Choroid plexus epithelial cell (primary cell): Measurements from ENCODE around the gene DIO3.

Experiments used
- DNase-seq: peaks from one replicate; pipeline ENCODE4 v3.0.0-alpha.2; 2010; ENCODE audit warnings: low read depth
- H3K4me3 ChIP-seq: 2 replicates; pipeline ENCODE4 v1.5.1; 2011; ENCODE audit warnings: low read depth, mild to moderate bottlenecking, control low read depth, low read length, moderate library complexity
- CTCF ChIP-seq: conservative IDR thresholded peaks from 2 replicates; pipeline ENCODE4 v1.5.1; 2011; ENCODE audit warnings: low read depth, mild to moderate bottlenecking, control low read depth, inconsistent platforms, low read length, moderate library complexity

The DIO3 gene

GRCh38 chr14:101603096-101603495 lies 41.8 kb downstream of the DIO3 start:
- H3K4me3 ChIP-seq = no peak overlapping the region
- no peak for DNase-seq
- TF ChIP-seq CTCF = no peak

GRCh38 chr14:101604228-101604934 lies 43.1 kb downstream of the DIO3 start:
- no peak overlapping the region for H3K4me3 ChIP-seq
- no peak for DNase-seq
- no peak for TF ChIP-seq CTCF

GRCh38 chr14:101604935-101605780 lies 43.9 kb downstream of the DIO3 start:
- DNase-seq = no peak
- TF ChIP-seq CTCF = no peak
- no peak overlapping the region for H3K4me3 ChIP-seq

GRCh38 chr14:101605836-101606235 lies 44.5 kb downstream of the DIO3 start:
- TF ChIP-seq CTCF = no peak
- H3K4me3 ChIP-seq = no peak overlapping the region
- no peak for DNase-seq
